AG10803 (cell line): ENCODE results near the gene PRSS12.

Source experiments
- DNase-seq: peaks from one replicate; pipeline ENCODE4 v3.0.0; 2010; ENCODE audit warnings: low read depth
- H3K4me3 ChIP-seq: 2 replicates; pipeline ENCODE4 v1.5.1; 2011; ENCODE audit warnings: mild to moderate bottlenecking, low read length, control low read depth
- CTCF ChIP-seq: conservative IDR thresholded peaks from 2 replicates; pipeline ENCODE4 v1.5.1; 2011; ENCODE audit warnings: mild to moderate bottlenecking, low read length, control low read depth, inconsistent platforms

The PRSS12 gene

GRCh38 chr4:118338518-118338917 lies 14.3 kb downstream of the PRSS12 start:
- no peak for TF ChIP-seq CTCF
- DNase-seq = no peak

GRCh38 chr4:118337954-118338353 lies 14.8 kb downstream of the PRSS12 start:
- no peak for DNase-seq
- TF ChIP-seq CTCF = no peak
- no peak overlapping the region for H3K4me3 ChIP-seq

More at GRCh38 chr4:118338518-118338917, 14.3 kb downstream of the PRSS12 start:
- no peak overlapping the region for H3K4me3 ChIP-seq

GRCh38 chr4:118335774-118336173 lies 17.0 kb downstream of the PRSS12 start:
- no peak overlapping the region for H3K4me3 ChIP-seq
- no peak for DNase-seq
- no peak for TF ChIP-seq CTCF

GRCh38 chr4:118335324-118335723 lies 17.5 kb downstream of the PRSS12 start:
- DNase-seq = peak; percentile 55
- H3K4me3 ChIP-seq = no peak overlapping the region
- no peak for TF ChIP-seq CTCF

GRCh38 chr4:118331352-118331751 lies 21.5 kb downstream of the PRSS12 start:
- TF ChIP-seq CTCF = no peak
- no peak overlapping the region for H3K4me3 ChIP-seq
- DNase-seq = no peak

GRCh38 chr4:118329849-118330248 lies 23.0 kb downstream of the PRSS12 start:
- DNase-seq = no peak
- no peak overlapping the region for H3K4me3 ChIP-seq
- TF ChIP-seq CTCF = no peak

GRCh38 chr4:118327554-118328241 lies 25.1 kb downstream of the PRSS12 start:
- no peak for TF ChIP-seq CTCF
- peak; percentile 86 for DNase-seq
- no peak overlapping the region for H3K4me3 ChIP-seq
